Measurements from ENCODE around the gene VPS37C. TPM values are rescaled to one million over a fixed set of nuclear protein-coding genes. Genes with fewer than 3 reads are reported as not detected.

VPS37C gene
- total RNA-seq, 3 donors from 2014 or later, result 9.3 to 20.3 (median 17.1) TPM

DNA sequence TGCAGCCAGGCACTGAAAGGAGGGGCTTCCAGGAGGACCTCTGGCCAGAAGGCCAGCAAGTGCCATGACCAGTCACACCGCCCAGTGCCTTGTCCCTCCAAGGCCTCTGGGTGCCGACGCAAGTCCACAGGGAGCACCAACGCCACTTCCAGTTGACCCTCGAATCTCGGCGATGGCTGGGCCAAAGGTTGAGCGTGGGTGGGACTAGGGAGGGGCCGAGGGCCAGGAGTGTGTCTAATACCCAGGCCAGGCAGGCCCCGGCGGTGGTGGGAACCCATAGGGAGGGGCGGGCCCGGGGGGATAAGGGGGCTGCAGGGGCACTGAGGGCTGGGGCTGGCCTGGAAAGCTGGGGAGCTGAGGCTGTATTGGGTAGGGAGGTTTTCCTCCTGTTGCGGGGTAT is 29.6 kb downstream of the VPS37C start:
- H3K4me3 ChIP-seq, result no peak overlapping the region
- H3K36me3 ChIP-seq, result no peaks in the 10 kb centered on the region
- TF ChIP-seq CTCF (IDR thresholded peaks at IDR 0.05) (no peak), POLR2A (IDR thresholded peaks at IDR 0.05) (no peak)
- DNase-seq (ENCODE audit: low spot score in 2 of 2), result no peak
- H3K4me1 ChIP-seq, result peaks cover 0 to 4% of the 10 kb centered on the region in 2 donors
- no peaks in the 10 kb centered on the region for H3K27me3 ChIP-seq
- intact Hi-C loops (cut with DNase I; ENCODE audit: low total_unique reads), result loop anchor here (10.0 kb wide), 1 partner anchor 167 kb away; no protein-coding TSS in a partner anchor
- no peaks in the 10 kb centered on the region for H3K9me3 ChIP-seq
- no peak overlapping the region for H3K27ac ChIP-seq

- Histone ChIP-seq H3K27ac (peak overlapping the region in 1 of 2 donors; percentile 14), H3K36me3 (no peaks in the 10 kb centered on the region), H3K4me3 (no peak overlapping the region), H3K27me3 (no peaks in the 10 kb centered on the region), H3K9me3 (no peaks in the 10 kb centered on the region), H3K4me1 (peaks cover 0 to 4% of the 10 kb centered on the region in 2 donors)
- no peak for DNase-seq (ENCODE audit: low spot score in 2 of 2)
- no peak for TF ChIP-seq POLR2AphosphoS5 (IDR thresholded peaks at IDR 0.05)
- TF ChIP-seq CTCF (IDR thresholded peaks at IDR 0.05), result no peak
- TF ChIP-seq POLR2A (IDR thresholded peaks at IDR 0.05), result no peak
- intact Hi-C loops (cut with DNase I; ENCODE audit: low total_unique reads), result loop anchor here (10.0 kb wide), 1 partner anchor 166 kb away; no protein-coding TSS in a partner anchor
These were observed 30.0 kb downstream of the VPS37C start for GRCh38 chr11:61131186-61131585.

GRCh38 chr11:61129639-61130523 is 31.3 kb downstream of the VPS37C start:
- Histone ChIP-seq H3K4me3 (peak overlapping the region in 2 of 3 donors; percentile 19 to 42), H3K36me3 (no peaks in the 10 kb centered on the region), H3K27me3 (no peaks in the 10 kb centered on the region), H3K9me3 (no peaks in the 10 kb centered on the region), H3K4me1 (peaks cover 0 to 4% of the 10 kb centered on the region in 2 donors), H3K27ac (peak overlapping the region; percentile 37 to 74)
- intact Hi-C loops (cut with DNase I; ENCODE audit: low total_unique reads), result loop anchor here (10.0 kb wide), 1 partner anchor 165 kb away; no protein-coding TSS in a partner anchor
- peak; percentile 74 to 92 for DNase-seq (ENCODE audit: low spot score in 2 of 2)
- TF ChIP-seq POLR2A (IDR thresholded peaks at IDR 0.05) (no peak), POLR2AphosphoS5 (IDR thresholded peaks at IDR 0.05) (peak in 1 of 3 donors; percentile 39), CTCF (IDR thresholded peaks at IDR 0.05) (peak; percentile 91 to 100 (median 99))

- no peaks in the 10 kb centered on the region for H3K27me3 ChIP-seq
- DNase-seq (ENCODE audit: low spot score in 2 of 2), result no peak
- peak overlapping the region in 1 of 2 donors; percentile 74 for H3K27ac ChIP-seq
- TF ChIP-seq CTCF (IDR thresholded peaks at IDR 0.05), result no peak
- TF ChIP-seq POLR2A (IDR thresholded peaks at IDR 0.05), result no peak
- no peak for TF ChIP-seq POLR2AphosphoS5 (IDR thresholded peaks at IDR 0.05)
- H3K9me3 ChIP-seq, result no peaks in the 10 kb centered on the region
- peaks cover 0 to 4% of the 10 kb centered on the region in 2 donors for H3K4me1 ChIP-seq
- intact Hi-C loops (cut with DNase I; ENCODE audit: low total_unique reads), result no loop called here
- H3K4me3 ChIP-seq, result no peak overlapping the region
- no peaks in the 10 kb centered on the region for H3K36me3 ChIP-seq
These were observed 32.1 kb downstream of the VPS37C start for GRCh38 chr11:61128947-61129638.

Data from breast epithelium (tissue), 4 donors.